NCI-H526 (cell line): Measurements from ENCODE around the gene ACADVL.
"Not testable (repeated sequence)": the region's sequence is repeated elsewhere in the genome, so short reads cannot be mapped to it uniquely, and the experiment has no call there.

Experiments used
- DNase-seq, 2 experiments: peaks; one replicate each; lab custom pipeline; 2025; lab: John Stamatoyannopoulos, UW

ACADVL gene

GRCh38 chr17:7219812-7220592, at the start of gene ACADVL, which contains the start of gene DLG4:
ACADVL (plus strand) TSS chr17:7219938; CDS start chr17:7219985, 47 bp downstream.
DLG4 (minus strand) TSS chr17:7219836.
- peak in 1 of 2 experiments; percentile 80 for DNase-seq

- DNase-seq: not testable (repeated sequence)
Measured at GRCh38 chr17:7172522-7173191, 47.1 kb upstream of the ACADVL start.

GRCh38 chr17:7173687-7174602, 45.8 kb upstream of the ACADVL start:
- DNase-seq: peak in 1 of 2 experiments; percentile 52

- no peak for DNase-seq
Measured at GRCh38 chr17:7174603-7175326, 45.0 kb upstream of the ACADVL start.

DNA sequence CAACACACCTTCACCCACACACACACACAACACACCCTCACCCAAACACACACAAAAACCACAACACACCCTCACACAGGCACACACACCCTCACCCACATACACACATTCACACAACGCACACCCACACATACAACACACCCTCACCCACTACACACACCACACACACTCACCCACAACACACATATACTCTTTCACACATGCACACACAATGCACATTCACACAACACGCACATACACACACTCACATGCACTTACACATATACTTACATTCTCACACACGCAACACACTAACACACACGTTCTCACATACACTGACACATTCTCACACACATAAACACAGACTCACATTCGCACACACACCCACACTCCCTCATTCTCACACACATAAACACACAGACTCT, 44.4 kb upstream of the ACADVL start:
- DNase-seq: no peak

DNA sequence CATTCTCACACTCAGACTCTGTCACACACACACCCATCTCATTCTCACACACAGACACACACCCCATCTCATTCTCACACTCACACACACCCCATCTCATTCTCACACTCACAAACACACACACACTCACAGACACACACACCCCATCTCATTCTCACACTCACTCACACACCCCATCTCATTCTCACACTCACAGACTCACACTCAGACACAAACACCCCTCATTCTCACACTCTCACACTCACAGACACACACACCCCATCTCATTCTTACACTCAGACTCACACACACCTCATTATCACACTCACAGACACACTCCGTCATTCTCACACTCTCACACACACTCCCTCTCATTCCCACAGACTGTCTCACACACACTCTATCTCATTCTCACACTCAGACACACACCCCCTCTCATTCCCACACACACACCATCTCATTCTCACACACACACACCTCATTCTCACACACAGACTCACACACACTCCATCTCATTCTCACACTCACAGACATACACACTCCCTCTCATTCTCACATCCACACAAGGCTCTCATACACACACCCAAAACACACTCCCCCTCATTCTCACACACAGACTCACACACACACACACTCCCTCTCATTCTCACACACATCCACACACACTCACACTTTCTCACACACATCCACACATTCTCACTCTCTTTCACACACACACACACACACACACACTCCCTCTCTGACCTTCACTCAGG, 43.5 kb upstream of the ACADVL start:
- no peak for DNase-seq

- DNase-seq: peak in 1 of 2 experiments; percentile 32
Measured at GRCh38 chr17:7176841-7177190, 42.9 kb upstream of the ACADVL start.

DNA sequence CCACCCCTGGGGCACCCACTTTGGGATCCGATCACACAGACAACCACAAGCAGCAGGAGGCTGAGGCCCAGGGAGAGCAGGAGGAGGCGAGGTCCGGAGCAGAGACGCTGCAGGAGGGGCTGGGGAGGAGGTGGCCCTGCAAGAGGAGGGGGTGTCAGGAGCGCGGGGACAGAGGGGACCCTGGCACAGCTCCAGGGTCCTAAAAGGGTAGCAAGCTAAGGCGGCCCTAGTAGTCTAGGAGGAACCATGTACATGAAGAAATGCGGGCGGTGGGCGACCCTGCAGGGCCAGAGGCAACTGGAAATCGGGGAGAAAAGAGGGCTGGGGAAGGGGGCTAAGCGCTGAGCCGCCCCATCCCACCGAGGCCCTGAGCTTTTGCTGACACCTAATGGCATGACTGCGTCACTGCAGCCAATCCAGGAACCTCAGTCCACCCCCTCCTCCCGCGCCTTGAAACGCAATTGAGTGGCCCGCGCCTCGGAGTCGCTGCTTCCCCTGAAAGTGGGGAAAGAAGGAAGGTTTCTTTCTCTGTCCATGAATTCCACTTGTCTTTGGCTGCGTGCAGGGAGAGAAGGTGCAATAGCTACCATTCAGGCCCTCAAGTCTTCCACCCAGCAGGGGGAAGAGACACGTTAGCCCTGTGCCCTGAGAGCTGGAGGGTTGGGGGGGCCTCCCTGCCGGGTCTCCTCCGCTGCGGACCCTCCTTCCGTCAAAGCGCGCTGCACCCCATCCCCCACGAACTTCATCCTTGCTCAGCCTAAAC, 42.4 kb upstream of the ACADVL start:
- DNase-seq: peak in 1 of 2 experiments; percentile 76

DNA sequence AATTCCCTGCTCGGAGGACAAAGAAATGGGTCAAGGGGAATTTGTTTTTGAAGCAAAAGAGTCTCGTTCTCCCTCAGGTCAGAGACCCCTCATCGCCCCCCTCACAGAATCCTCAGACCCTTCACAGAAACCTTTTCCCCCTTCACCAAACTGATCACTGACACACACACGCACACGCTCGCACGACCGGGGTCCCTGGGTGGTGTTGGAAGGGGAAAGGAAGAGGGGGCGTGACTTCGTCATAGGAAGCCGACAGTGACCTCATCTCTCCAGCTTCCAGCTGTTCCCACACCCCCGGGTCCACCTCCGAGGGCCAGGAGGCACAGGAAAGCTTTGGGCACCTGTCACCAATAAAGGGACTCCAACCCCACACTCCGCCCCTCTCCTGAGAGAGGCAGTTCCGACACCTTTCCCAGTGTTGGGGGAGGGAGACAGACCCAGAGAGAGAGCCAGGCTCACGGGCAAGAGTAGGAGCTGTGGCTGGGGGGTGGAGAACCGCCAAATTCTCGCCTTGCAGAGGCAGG, 41.7 kb upstream of the ACADVL start:
- peak in 1 of 2 experiments; percentile 31 for DNase-seq

- no peak for DNase-seq
Measured at GRCh38 chr17:7178973-7179316, 40.8 kb upstream of the ACADVL start.

DNA sequence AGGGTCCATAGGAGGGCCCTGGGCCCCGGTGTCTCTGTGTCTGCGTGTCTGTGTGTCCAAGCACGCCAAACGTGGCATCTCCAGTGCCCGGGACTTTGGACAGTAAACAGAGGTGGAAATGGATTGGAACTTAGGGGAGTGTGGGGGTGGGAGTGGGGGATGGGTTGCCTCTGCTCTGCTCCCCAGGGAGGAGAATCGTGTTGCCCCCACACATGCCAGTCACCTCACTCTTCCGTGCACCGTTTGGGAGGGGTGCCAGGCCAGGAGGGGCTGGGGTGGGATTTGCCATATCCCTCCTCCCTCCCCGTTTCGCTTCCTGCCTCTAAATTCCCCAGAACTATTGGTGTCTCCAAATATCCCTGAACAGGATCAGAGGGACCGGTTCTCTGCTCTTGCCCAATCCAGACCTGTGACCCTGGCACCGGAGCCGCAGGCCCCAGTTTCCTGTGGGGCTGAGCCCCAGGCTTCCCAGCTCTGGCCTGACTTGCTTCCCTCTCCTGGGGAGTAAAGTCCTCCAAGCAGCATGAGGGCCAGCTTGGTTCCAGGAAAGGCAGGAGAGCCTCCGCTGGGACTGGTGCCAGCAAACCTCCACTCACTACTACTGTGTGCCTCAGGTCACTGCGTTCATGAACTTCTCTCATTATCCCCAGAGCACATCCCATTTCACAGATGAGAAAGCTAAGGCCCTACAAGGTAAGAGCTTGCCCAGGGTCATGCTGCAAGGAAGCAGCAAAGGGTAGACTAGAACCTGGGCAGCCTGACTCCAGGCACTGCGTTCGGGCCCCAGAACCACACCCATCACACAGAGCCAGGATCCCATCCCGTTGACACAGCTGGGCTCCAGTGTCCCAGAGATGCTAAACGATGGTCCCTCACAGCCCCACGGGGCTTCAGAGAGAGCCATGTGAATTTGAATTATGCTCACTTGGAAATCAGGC, 40.2 kb upstream of the ACADVL start, which contains the start of gene ASGR1:
ASGR1 (minus strand) TSS at position 54 of the 938 bp plus-strand sequence. CDS start 807 bp downstream, outside the sequence.
- DNase-seq: no peak

DNA sequence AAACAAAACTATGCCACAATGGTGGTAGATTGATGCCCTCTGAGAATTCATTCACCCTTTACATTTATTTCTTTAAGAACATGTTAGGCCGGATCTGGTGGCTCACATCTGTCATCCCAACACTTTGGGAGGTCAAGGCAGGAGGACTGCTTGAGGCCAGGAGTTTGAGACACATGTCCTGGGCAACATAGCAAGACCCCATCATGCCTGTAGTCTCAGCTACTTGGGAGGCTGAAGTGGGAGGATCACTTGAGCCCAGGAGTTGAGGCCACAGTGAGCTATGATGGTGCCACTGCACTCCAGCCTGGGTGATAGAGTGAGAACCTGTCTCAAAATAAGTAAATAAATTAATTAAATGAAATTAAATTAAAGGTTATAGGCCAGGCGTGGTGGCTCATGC, 37.6 kb upstream of the ACADVL start:
- DNase-seq: not testable (repeated sequence)

GRCh38 chr17:7183433-7184090, 36.2 kb upstream of the ACADVL start:
- no peak for DNase-seq

DNA sequence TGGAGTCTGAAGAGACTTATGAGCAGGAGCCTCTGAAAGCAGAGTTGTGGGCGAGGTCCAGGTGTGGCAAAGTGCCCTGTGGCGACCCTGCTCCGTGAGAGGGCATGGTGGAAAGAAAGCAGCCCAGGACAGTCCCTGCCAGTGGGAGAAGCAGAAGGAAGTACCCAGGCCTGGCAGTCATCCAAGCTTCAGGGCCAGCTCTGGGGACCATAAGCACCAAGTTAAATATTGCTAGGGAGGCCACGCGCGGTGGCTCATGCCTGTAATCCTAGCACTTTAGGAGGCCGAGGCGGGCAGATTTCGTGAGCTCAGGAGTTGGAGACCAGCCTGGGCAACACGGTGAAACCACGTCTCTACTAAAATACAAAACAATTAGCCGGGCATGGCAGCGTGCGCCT, 35.6 kb upstream of the ACADVL start:
- no peak for DNase-seq

- no peak for DNase-seq
Measured at GRCh38 chr17:7184647-7185046, 35.1 kb upstream of the ACADVL start.

GRCh38 chr17:7186241-7186640, 33.5 kb upstream of the ACADVL start:
- DNase-seq: peak in 1 of 2 experiments; percentile 13

- no peak for DNase-seq
Measured at GRCh38 chr17:7190276-7190917, 29.3 kb upstream of the ACADVL start.

GRCh38 chr17:7191069-7191468, 28.7 kb upstream of the ACADVL start:
- no peak for DNase-seq
